Left ventricle myocardium superior (tissue), 1 donor: Measurements from ENCODE around the gene SSX3. TPM values are rescaled to one million over a fixed set of nuclear protein-coding genes. Genes with fewer than 3 reads are reported as not detected.
"Not testable (repeated sequence)": the region's sequence is repeated elsewhere in the genome, so short reads cannot be mapped to it uniquely, and the experiment has no call there.

Source experiments
- ATAC-seq: fragments of 200-7000 bp; cut with Tn5 transposase; one replicate; pipeline ENCODE4 v1.9.1; 2020; ENCODE audit warnings: mild to moderate bottlenecking, moderate library complexity
- DNase-seq: peaks from one replicate; pipeline ENCODE4 v3.0.0-alpha.2; 2020
- intact Hi-C: fragments of 100-400 bp; cut with micrococcal nuclease; formaldehyde crosslinking; loops from one replicate; pipeline ENCODE4 v1.11.0; 2022
- long read RNA-seq: library from polyadenylated mRNA; unstranded; transcript quantifications from one replicate; pipeline ENCODE4 v2.0.0, GENCODE V29; 2021
- total RNA-seq: library from RNA; stranded (reverse); fragmentation: NEBNext Ultra II Directional; extraction: Animal tissue kit (Norgen Biotek cat#: 25700); gene quantifications from one replicate; pipeline ENCODE4 v1.2.1, GENCODE V29; 2021
- donor health status: DM: no; HTN: yes; CAD: no; lungs with severe emphysema.

The SSX3 gene, protein sequence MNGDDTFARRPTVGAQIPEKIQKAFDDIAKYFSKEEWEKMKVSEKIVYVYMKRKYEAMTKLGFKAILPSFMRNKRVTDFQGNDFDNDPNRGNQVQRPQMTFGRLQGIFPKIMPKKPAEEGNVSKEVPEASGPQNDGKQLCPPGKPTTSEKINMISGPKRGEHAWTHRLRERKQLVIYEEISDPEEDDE
- not detected for total RNA-seq
- long read RNA-seq: 0 reads

DNA sequence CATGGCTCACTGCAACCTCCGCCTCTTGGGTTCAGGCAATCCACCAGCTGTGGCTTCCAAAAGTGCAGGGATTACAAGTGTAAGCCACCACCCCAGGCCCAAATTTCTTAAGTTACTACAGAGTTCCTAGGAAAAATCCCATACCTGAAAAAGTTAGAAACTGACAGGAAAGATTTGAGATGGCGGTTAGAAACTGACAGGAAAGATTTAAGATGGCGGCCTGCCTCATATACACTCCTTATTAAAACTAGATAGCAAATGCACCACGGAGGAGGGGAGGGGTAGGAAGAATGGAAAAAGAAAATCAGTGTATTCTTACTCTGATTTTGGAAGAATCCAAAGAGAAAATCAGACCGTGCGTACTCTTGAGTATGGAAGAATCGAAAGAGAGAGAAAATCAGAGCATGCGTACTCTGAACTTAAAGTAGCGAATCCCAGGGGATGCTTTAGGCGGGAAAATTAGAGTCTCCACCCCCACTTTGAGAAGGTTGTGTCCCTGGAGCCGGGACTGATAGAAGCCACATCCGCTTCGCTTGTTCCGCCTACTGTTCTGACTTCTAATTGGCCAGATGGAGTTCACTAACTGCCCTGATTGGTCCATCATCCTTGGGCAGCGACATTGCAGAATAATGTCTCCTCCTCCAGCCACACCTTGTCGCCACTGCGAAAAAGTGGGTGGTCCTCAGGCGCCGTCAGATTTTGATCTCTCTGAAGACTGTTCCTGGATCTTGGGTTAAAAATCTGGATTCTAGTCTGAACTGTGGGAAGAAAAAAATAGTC is at the start of gene SSX3:
SSX3 (minus strand) TSS at position 389 of the 780 bp plus-strand sequence. CDS start 1,454 bp downstream, outside the sequence.
- DNase-seq, intact Hi-C loops, ATAC-seq: not testable (repeated sequence)

DNA sequence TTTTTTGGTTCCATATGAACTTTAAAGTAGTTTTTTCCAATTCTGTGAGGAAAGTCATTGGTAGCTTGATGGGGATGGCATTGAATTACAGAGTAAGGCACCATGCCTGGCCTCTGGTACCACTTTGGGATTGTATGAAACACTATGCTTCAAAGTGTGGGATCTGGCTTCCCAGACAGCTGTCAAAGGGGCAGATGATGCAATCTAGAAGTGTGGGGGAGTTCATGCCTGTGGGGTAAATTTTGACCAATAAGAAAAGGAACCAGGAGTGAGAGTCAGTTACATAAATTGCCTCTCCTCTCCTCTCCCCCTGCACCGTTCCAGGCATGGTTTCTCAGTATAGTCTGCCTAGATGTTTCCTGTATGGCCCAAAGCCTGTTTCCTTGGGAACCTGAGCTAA is 41.3 kb upstream of the SSX3 start:
- ATAC-seq, intact Hi-C loops, DNase-seq: not testable (repeated sequence)

DNA sequence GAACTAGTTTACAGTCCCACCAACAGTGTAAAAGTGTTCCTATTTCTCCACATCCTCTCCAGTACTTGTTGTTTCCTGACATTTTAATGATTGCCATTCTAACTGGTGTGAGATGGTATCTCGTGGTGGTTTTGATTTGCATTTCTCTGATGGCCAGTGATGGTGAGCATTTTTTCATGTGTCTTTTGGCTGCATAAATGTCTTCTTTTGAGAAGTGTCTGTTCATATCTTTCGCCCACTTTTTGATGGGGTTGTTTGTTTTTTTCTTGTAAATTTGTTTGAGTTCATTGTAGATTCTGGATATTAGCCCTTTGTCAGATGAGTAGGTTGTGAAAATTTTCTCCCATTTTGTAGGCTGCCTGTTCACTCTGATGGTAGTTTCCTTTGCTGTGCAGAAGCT is 40.4 kb upstream of the SSX3 start:
- ATAC-seq, DNase-seq, intact Hi-C loops: not testable (repeated sequence)

DNA sequence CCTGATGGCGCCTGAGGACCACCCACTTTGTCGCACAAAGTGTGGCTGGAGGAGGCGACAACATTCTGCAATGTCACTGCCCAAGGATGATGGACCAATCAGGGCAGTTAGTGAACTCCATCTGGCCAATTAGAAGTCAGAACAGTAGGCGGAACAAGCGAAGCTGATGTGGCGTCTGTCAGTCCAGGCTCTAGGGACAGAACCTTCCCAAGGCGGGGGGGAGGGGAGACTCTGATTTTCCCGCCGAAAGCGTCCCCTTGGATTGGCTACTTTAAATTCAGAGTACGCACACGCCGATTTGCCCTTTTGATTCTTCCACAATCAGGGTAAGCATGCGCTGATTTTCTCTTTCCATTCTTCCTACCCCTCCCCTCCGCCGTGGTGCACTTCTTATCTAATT is 26.7 kb upstream of the SSX3 start, which contains the start of gene SSX4:
SSX4 (plus strand) TSS at position 301 of the 400 bp plus-strand sequence. CDS start 515 bp downstream, outside the sequence.
- DNase-seq, ATAC-seq, intact Hi-C loops: not testable (repeated sequence)

DNA sequence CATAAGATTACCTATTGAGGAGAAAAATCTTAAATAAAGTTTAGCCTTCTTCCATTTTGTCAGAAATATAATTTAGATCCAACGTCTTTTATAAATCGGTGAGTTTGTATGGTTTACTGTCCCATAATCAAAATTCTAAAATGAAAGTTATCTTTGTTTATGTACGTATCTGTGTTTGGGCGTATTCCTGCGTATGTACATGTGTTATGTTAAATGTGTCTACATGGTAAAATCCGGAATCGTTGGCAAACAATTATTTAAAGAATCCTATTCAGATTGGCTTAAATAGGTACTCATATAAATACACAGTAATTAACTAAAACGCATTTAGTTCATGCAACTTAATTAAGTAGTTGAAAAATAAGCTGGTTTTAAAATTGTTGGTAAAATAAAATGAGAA is 13.9 kb upstream of the SSX3 start:
- intact Hi-C loops, DNase-seq: not testable (repeated sequence)

DNA sequence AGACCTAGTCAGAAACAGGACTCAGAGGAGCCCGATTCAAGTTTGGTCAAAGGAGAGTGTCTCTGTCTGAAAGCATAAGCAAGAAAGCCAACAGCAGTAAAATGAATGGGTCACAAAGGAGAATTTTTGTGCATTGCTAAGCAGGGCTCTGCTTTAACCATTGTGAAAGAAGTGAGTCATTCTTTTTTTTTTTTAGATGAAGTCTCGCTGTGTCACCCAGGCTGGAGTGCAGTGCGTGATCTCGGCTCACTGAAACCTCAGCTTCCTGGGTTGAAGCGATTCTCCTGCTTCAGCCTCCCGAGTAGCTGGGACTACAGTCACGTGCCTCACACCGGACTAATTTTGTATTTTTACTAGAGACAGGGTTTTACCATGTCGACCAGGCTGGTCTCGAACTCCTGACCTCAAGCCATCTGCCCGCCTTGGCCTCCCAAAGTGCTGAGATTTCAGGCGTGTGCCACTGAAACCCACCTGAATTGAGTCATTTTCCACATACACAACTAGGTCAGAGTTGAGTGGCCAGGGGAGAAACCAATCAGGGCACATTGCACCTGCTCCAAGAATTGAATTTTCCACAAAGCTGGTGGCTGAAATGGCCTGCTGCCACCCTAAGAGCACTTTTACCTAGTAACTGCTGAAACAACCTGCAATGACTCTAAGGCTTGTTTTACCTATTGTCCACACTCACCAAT is 11.4 kb upstream of the SSX3 start:
- intact Hi-C loops, ATAC-seq, DNase-seq: not testable (repeated sequence)

More for the DNA sequence above, 13.9 kb upstream of the SSX3 start:
- ATAC-seq: not testable (repeated sequence)

DNA sequence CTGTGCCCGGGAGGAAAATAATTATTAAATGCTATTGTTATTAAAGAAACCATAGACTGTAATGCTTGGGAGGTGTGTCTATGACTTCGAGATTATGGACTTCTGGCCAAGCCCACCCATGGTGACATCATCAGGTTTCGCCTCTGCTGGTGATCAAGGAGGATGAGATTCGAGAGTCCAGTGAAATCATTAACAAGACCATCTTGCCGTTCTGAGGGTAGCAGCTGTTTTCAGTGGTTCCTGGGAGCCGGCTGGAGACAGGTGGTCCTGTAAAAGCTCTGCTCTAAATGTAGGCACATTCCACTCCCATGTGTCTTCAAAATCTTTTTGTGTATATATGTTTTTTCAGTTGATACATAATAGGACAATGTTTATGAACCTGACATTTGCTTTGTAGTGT is 2.8 kb upstream of the SSX3 start:
- ATAC-seq, intact Hi-C loops: not testable (repeated sequence)

DNA sequence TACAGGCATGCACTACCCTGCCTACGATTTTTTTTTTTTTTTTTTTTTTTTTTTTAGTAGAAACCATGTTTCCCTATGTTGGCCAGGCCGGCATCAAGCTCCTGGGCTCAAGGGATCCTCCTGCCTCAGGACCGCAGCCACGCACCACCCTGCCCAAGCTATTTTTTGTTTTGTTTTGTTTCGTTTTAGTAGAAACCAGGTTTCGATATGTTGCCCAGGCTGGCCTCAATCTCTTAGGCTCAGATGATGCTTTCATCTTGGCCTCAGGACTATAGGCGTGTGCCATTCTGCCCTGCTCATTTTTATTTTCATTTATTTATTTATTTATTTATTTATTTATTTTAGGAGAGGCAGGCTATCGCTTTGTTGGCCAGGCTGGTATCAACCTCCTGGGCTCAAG is 1.2 kb upstream of the SSX3 start:
- intact Hi-C loops: no loop called here
- no peak for DNase-seq
- ATAC-seq: no peak

More for the DNA sequence above, 2.8 kb upstream of the SSX3 start:
- not testable (repeated sequence) for DNase-seq

DNA sequence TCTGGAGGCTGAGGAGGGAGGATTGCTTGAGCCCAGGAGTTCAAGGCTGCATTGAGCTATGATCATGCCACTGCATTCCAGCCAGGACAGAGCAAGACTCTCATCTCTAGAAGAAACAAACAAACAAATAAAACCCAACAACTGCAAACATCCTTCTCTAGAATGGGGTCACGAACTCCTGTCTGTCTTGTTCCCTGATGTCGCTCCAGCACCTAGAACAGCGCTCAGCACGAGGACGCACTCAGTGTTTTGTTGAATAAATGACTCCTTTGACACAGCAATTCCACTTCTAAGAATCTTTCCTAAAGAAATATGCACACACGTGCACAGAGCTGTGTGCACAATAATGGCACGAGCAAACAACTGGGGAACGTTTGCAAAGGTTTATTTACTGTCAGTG is 10.4 kb downstream of the SSX3 start:
- ATAC-seq, DNase-seq, intact Hi-C loops: not testable (repeated sequence)

DNA sequence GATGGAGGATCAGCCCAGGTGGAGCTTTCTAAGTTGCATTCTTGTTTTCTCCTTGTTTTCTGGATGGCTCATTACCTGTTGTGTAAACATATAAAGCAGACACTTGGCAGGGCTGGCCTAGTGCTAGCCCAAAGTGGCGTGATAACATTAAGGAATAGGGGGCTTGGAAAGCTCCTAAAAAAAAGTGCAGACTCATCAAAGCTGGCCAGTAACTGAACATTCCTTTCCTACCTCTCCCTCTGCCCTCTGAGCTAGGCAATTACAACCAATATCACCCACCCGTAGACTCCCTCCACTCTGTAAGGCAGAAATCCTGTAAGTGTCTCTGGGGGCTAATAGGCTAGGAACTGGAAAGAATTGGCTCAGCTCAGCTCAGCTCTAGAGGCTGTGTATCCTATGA is 42.5 kb downstream of the SSX3 start:
- ATAC-seq, intact Hi-C loops, DNase-seq: not testable (repeated sequence)

DNA sequence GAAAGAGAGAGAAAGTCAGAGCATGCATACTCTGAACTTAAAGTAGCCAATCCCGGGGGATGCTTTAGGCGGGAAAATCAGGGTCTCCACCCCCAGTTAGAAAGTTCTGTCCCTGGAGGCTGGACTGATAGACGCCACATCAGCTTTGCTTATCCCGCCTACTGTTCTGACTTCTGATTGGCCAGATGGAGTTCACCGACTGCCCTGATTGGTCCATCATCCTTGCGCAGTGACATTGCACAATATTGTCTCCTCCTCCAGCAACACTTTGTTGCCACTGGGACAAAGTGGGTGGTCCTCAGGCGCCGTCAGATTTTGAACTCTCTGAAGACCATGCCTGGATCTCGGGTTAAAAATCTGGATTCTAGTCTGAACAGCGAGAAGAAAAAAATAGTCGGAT is 50.3 kb downstream of the SSX3 start:
- ATAC-seq: no peak
- intact Hi-C loops: no loop called here
- no peak for DNase-seq

Other genes starting within 250 kb of the SSX3 start
- gene SPACA5B, start 226.1 kb downstream of the SSX3 start, total RNA-seq: not detected
- gene SSX5, start 159.9 kb downstream of the SSX3 start, total RNA-seq: not detected
- gene SSX1, start 101.3 kb downstream of the SSX3 start, total RNA-seq: not detected
- not detected for gene SSX4, start 26.8 kb upstream of the SSX3 start, total RNA-seq
- not detected for gene SSX4B, start 55.3 kb upstream of the SSX3 start, total RNA-seq
- 0.50 TPM for gene SLC38A5, start 113.6 kb upstream of the SSX3 start, total RNA-seq
- gene FTSJ1, start 119.5 kb upstream of the SSX3 start, total RNA-seq: 15.1 TPM
- 13.2 TPM for gene PORCN, start 152.3 kb upstream of the SSX3 start, total RNA-seq
- 55.4 TPM for gene EBP, start 165.1 kb upstream of the SSX3 start, total RNA-seq
- gene TBC1D25, start 183.0 kb upstream of the SSX3 start, total RNA-seq: 15.4 TPM
- 103 TPM for gene RBM3, start 217.8 kb upstream of the SSX3 start, total RNA-seq
- 164 TPM for gene WDR13, start 240.8 kb upstream of the SSX3 start, total RNA-seq